Vagina (tissue), 2 donors: Measurements from ENCODE around the gene OOSP2. TPM values are rescaled to one million over a fixed set of nuclear protein-coding genes. Genes with fewer than 3 reads are reported as not detected.
"Not testable (repeated sequence)": the region's sequence is repeated elsewhere in the genome, so short reads cannot be mapped to it uniquely, and the experiment has no call there.

Experiments used
- DNase-seq, 2 donors: peaks; one replicate each; pipeline ENCODE4 v3.0.0-alpha.2; 2017; ENCODE audit errors: extremely low spot score in 2 of 2
- H3K27ac ChIP-seq: fragments of 200-600 bp; sonication (generic); one replicate; pipeline ENCODE4 v1.5.1; 2019
- H3K27me3 ChIP-seq: fragments of 200-600 bp; sonication (generic); one replicate; pipeline ENCODE4 v1.5.1; 2019
- H3K36me3 ChIP-seq, 2 donors: fragments of 200-600 bp; sonication (generic); one replicate each; pipeline ENCODE4 v1.5.1; 2017 to 2019
- H3K4me1 ChIP-seq: fragments of 200-600 bp; sonication (generic); one replicate; pipeline ENCODE4 v1.5.1; 2019
- H3K4me3 ChIP-seq, 2 donors: fragments of 200-600 bp; sonication (generic); 1 replicate in 1 of 2; 2 replicates in 1 of 2; pipeline ENCODE4 v1.5.1; 2016 to 2019
- H3K9me3 ChIP-seq: fragments of 200-600 bp; sonication (generic); one replicate; pipeline ENCODE4 v1.5.1; 2019
- POLR2A ChIP-seq, 2 donors: fragments of 450-650 bp; IDR thresholded peaks; one replicate each; pipeline ENCODE4 v1.6.1; 2017; ENCODE audit warnings: antibody characterized with exemption in 2 of 2, mild to moderate bottlenecking in 2 of 2, moderate library complexity in 2 of 2
- POLR2AphosphoS5 ChIP-seq, 2 donors: sonication (generic); formaldehyde crosslinking; IDR thresholded peaks; one replicate each; pipeline ENCODE4 v1.9.0; 2017; ENCODE audit warnings: antibody characterized with exemption in 2 of 2, mild to moderate bottlenecking in 2 of 2, low read depth in 1 of 2; ENCODE audit not compliant: insufficient read depth in 1 of 2
- intact Hi-C: fragments of 100-400 bp; cut with DNase I; formaldehyde crosslinking; loops from one replicate; pipeline ENCODE4 v1.15.1; 2023
- total RNA-seq: library from RNA; depleted of rRNA; stranded (reverse); fragments of >200 nt; gene quantifications from one replicate; pipeline ENCODE4 v1.2.3, GENCODE V29; 2016
- TF ChIP-seq, protein P1 (sequence below), 3 experiments: fragments of 450-650 bp in 2 of 3; fragments of 200-600 bp in 1 of 3; sonication (generic) in 1 of 3; IDR thresholded peaks; one replicate each; pipeline ENCODE4 v1.5.1; 2017 to 2019; ENCODE audit warnings: antibody characterized with exemption in 3 of 3, mild to moderate bottlenecking in 2 of 3, moderate library complexity in 2 of 3

Gene OOSP2
- total RNA-seq, 1 donor from 2014 or later = not detected

DNA sequence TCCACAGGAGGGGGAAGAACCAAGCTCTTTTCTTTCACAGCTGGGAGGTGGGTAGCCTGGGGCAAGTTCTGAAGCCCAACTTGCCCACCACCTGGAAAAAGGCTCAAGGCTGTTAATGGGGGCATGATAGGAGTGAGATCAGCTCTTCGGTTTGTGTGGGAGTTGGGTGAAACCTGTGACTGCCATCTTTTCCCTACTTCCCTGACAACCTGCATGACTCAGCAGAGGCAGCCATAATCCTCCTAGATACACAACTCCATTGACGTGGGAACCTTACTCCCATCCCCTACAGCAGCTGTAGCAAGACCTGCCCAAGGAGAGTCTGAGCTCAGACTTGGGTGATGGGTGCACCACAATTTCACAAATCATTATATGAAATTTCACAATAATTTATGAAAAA, 36.5 kb upstream of the OOSP2 start:
- intact Hi-C loops = no loop called here
- TF ChIP-seq, protein P1, sequence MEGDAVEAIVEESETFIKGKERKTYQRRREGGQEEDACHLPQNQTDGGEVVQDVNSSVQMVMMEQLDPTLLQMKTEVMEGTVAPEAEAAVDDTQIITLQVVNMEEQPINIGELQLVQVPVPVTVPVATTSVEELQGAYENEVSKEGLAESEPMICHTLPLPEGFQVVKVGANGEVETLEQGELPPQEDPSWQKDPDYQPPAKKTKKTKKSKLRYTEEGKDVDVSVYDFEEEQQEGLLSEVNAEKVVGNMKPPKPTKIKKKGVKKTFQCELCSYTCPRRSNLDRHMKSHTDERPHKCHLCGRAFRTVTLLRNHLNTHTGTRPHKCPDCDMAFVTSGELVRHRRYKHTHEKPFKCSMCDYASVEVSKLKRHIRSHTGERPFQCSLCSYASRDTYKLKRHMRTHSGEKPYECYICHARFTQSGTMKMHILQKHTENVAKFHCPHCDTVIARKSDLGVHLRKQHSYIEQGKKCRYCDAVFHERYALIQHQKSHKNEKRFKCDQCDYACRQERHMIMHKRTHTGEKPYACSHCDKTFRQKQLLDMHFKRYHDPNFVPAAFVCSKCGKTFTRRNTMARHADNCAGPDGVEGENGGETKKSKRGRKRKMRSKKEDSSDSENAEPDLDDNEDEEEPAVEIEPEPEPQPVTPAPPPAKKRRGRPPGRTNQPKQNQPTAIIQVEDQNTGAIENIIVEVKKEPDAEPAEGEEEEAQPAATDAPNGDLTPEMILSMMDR (IDR thresholded peaks at IDR 0.05) = no peak
- no peak for TF ChIP-seq POLR2A (IDR thresholded peaks at IDR 0.05)
- TF ChIP-seq POLR2AphosphoS5 (IDR thresholded peaks at IDR 0.05; ENCODE audit: insufficient read depth in 1 of 2, low read depth in 1 of 2) = no peak

DNA sequence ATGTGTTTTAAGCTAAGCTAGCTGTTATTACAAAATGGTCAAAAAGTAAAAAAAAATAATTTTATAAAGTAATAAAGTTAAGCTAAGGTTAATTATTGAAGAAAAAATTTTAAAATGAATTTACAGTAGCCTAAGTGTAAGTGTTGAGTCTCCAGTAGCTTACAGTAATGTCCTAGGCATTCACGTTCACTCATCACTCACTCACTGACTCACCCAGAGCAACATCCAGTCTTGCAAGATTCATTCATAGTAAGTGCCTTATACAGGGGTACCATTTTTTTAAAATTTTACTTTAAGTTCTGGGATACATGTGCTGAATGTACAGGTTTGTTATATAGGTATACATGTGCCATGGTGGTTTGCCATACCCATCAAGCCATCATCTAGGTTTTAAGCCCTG, 34.8 kb upstream of the OOSP2 start:
- H3K4me3 ChIP-seq = no peak overlapping the region
- intact Hi-C loops = no loop called here
- no peaks in the 10 kb centered on the region for H3K27me3 ChIP-seq
- no peaks in the 10 kb centered on the region for H3K9me3 ChIP-seq
- no peak for TF ChIP-seq POLR2AphosphoS5 (IDR thresholded peaks at IDR 0.05; ENCODE audit: insufficient read depth in 1 of 2, low read depth in 1 of 2)
- TF ChIP-seq POLR2A (IDR thresholded peaks at IDR 0.05) = no peak
- TF ChIP-seq, protein P1 (IDR thresholded peaks at IDR 0.05) = no peak
- no peaks in the 10 kb centered on the region for H3K36me3 ChIP-seq
- H3K27ac ChIP-seq = no peak overlapping the region
- DNase-seq = no peak
- H3K4me1 ChIP-seq = no peaks in the 10 kb centered on the region

More for the DNA sequence above, 36.5 kb upstream of the OOSP2 start:
- no peaks in the 10 kb centered on the region for H3K9me3 ChIP-seq
- H3K4me1 ChIP-seq = no peaks in the 10 kb centered on the region
- no peak overlapping the region for H3K4me3 ChIP-seq
- H3K27ac ChIP-seq = no peak overlapping the region
- no peaks in the 10 kb centered on the region for H3K27me3 ChIP-seq
- H3K36me3 ChIP-seq = no peaks in the 10 kb centered on the region
- no peak for DNase-seq

DNA sequence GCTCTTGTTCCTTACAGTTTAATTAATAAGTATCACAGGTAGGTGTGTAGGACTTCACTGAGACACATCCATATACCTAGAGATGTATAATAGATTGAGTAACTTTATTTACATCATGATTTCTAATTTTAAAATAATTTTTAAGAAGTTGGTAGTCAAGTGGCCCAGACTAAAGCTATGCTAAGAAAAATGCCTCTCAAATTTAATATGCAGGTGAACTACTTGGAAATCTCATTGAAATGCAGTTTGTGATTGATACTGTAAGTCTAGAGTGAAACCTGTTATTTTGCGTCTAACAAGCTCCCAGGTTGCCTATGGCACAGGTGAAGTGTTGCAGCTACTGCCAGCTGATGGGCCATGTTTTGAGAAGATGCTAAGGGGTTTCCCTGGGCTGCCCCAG, 23.3 kb upstream of the OOSP2 start, which contains the start of gene OOSP4B:
Gene OOSP4B (plus strand): TSS at position 301 of the 400 bp plus-strand sequence.
- Histone ChIP-seq H3K27me3 (no peaks in the 10 kb centered on the region), H3K27ac (no peak within 1 kb of the TSS), H3K36me3 (no peaks in the 10 kb centered on the region), H3K9me3 (no peaks in the 10 kb centered on the region), H3K4me1 (no peaks in the 10 kb centered on the region), H3K4me3 (no peak within 1 kb of the TSS)
- DNase-seq = no peak
- TF ChIP-seq, protein P1 (IDR thresholded peaks at IDR 0.05) = no peak
- TF ChIP-seq POLR2A (IDR thresholded peaks at IDR 0.05) (no peak), POLR2AphosphoS5 (IDR thresholded peaks at IDR 0.05; ENCODE audit: insufficient read depth in 1 of 2, low read depth in 1 of 2) (no peak)
- intact Hi-C loops = no loop called here

DNA sequence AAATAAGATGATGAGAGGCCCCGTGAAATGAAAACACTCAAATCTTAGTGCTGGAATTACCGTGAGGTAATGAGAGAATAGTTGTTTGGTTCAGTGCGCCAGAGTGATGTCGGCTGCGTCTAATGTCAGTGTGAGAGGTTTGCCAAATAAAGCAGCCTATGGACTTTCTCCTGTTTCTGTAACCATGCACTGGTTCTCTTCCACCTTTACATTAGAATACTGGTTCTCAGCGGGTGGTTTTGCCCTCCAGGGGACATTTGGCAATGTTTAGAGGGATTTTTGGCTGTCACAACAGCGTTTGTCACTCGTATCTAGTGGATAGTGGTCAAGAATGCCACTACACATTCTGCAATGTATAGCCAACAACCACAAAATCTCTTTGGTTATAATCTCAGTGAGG, 22.2 kb upstream of the OOSP2 start:
- Histone ChIP-seq H3K27ac (no peak overlapping the region), H3K4me1 (no peaks in the 10 kb centered on the region), H3K27me3 (no peaks in the 10 kb centered on the region), H3K4me3 (no peak overlapping the region), H3K9me3 (no peaks in the 10 kb centered on the region), H3K36me3 (no peaks in the 10 kb centered on the region)
- no peak for TF ChIP-seq POLR2AphosphoS5 (IDR thresholded peaks at IDR 0.05; ENCODE audit: insufficient read depth in 1 of 2, low read depth in 1 of 2)
- no peak for TF ChIP-seq POLR2A (IDR thresholded peaks at IDR 0.05)
- TF ChIP-seq, protein P1 (IDR thresholded peaks at IDR 0.05) = no peak
- intact Hi-C loops = no loop called here
- no peak for DNase-seq

DNA sequence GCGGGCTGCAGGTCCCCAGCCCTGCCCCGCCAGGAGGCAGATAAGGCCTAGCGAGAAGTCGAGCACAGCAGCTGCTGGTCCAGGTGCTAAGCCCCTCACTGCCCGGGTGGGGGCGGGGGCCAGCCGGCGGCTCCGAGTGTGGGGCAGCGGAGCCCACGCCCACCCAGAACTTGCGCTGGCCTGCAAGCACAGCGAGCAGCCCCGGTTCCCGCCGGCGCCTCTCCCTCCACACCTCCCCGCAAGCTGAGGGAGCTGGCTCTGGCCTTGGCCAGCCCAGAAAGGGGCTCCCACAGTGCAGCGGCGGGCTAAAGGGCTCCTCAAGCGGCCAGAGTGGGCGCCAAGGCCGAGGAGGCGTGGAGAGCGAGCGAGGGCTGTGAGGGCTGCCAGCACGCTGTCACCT, 19.8 kb upstream of the OOSP2 start:
- H3K36me3 ChIP-seq, H3K4me1 ChIP-seq, H3K9me3 ChIP-seq, DNase-seq, H3K4me3 ChIP-seq, H3K27ac ChIP-seq, intact Hi-C loops, H3K27me3 ChIP-seq: not testable (repeated sequence)
